CD14-positive monocyte (primary cell): ENCODE results near the gene SUGCT. TPM values are rescaled to one million over a fixed set of nuclear protein-coding genes. Genes with fewer than 3 reads are reported as not detected.

ENCODE experiments used
- DNase-seq, 3 donors: peaks; one replicate each; pipeline ENCODE4 v3.0.0-alpha.2; 2011 to 2022
- H2AFZ ChIP-seq: 2 replicates; pipeline ENCODE4 v1.6.0; 2012; ENCODE audit warnings: mild to moderate bottlenecking, low read depth, low read length, inconsistent platforms; ENCODE audit not compliant: insufficient read depth, poor library complexity, severe bottlenecking
- H3K27ac ChIP-seq, 2 donors: 1 replicate in 1 of 2; 2 replicates in 1 of 2; pipeline ENCODE4 v1.5.1; 2012 to 2013; ENCODE audit warnings: low read length in 2 of 2, control low read depth in 1 of 2, inconsistent platforms in 1 of 2, low read depth in 1 of 2, mild to moderate bottlenecking in 1 of 2
- H3K27me3 ChIP-seq, 2 donors: one replicate each; pipeline versions ENCODE4 v1.6.0 to v1.6.1; 2011 to 2013; ENCODE audit warnings: low read length in 2 of 2; ENCODE audit not compliant: control insufficient read depth in 2 of 2, insufficient read depth in 2 of 2
- H3K36me3 ChIP-seq, 2 donors: replicated peaks in 1 of 2; 1 replicate in 1 of 2; 2 replicates in 1 of 2; pipeline versions ENCODE4 v1.5.1 to v1.6.1; 2012 to 2013; ENCODE audit warnings: low read length in 2 of 2, control low read depth in 1 of 2, inconsistent platforms in 1 of 2, mild to moderate bottlenecking in 1 of 2; ENCODE audit not compliant: insufficient read depth in 2 of 2, control insufficient read depth in 1 of 2
- H3K4me1 ChIP-seq, 2 donors: 1 replicate in 1 of 2; 2 replicates in 1 of 2; pipeline versions ENCODE4 v1.5.1 to v1.6.1; 2012 to 2013; ENCODE audit warnings: low read length in 2 of 2, control low read depth in 1 of 2, inconsistent platforms in 1 of 2, mild to moderate bottlenecking in 1 of 2, moderate library complexity in 1 of 2; ENCODE audit not compliant: insufficient read depth in 2 of 2, control insufficient read depth in 1 of 2
- H3K4me2 ChIP-seq: replicated peaks from 2 replicates; pipeline ENCODE3; 2012; ENCODE audit warnings: low read length, moderate library complexity, mild to moderate bottlenecking; ENCODE audit not compliant: poor library complexity, severe bottlenecking; ENCODE audit errors: extremely low read depth
- H3K4me3 ChIP-seq, 3 experiments: fragments of 200-600 bp in 1 of 3; sonication (generic) in 1 of 3; replicated peaks in 1 of 3; 1 replicate in 2 of 3; 2 replicates in 1 of 3; pipeline ENCODE4 v1.5.1; 2011 to 2013; ENCODE audit warnings: low read length in 3 of 3, mild to moderate bottlenecking in 3 of 3, control low read depth in 2 of 3, low read depth in 2 of 3, inconsistent platforms in 1 of 3, moderate library complexity in 1 of 3
- H3K79me2 ChIP-seq: 2 replicates; pipeline ENCODE4 v1.6.0; 2012; ENCODE audit warnings: mild to moderate bottlenecking, control low read depth, inconsistent platforms, low read length, moderate library complexity; ENCODE audit not compliant: insufficient read depth
- H3K9ac ChIP-seq: 2 replicates; pipeline ENCODE4 v1.6.0; 2017; ENCODE audit warnings: low read length, mild to moderate bottlenecking; ENCODE audit not compliant: insufficient read depth, poor library complexity, severe bottlenecking
- H3K9me3 ChIP-seq, 2 donors: replicated peaks in 1 of 2; 1 replicate in 1 of 2; 2 replicates in 1 of 2; pipeline versions ENCODE4 v1.5.1 to v1.6.1; 2012 to 2013; ENCODE audit warnings: low read length in 2 of 2, control low read depth in 1 of 2; ENCODE audit not compliant: control insufficient read depth in 1 of 2, insufficient read depth in 1 of 2
- H4K20me1 ChIP-seq: 2 replicates; pipeline ENCODE4 v1.6.0; 2012; ENCODE audit warnings: mild to moderate bottlenecking, low read length, control low read depth, moderate library complexity; ENCODE audit not compliant: insufficient read depth
- H3K27ac Mint-ChIP-seq, 7 donors: one replicate each; pipeline ENCODE4 v1.8.0; 2020; ENCODE audit warnings: mild to moderate bottlenecking in 7 of 7, mixed read lengths in 7 of 7, moderate library complexity in 6 of 7, inconsistent platforms in 2 of 7
- H3K27me3 Mint-ChIP-seq, 3 donors: one replicate each; pipeline ENCODE4 v1.8.0; 2021 to 2022; ENCODE audit warnings: low read depth in 3 of 3, mild to moderate bottlenecking in 3 of 3, mixed read lengths in 3 of 3, moderate library complexity in 3 of 3, inconsistent platforms in 1 of 3
- H3K36me3 Mint-ChIP-seq, 2 donors: one replicate each; pipeline ENCODE4 v1.8.0; 2020; ENCODE audit warnings: mixed read lengths in 2 of 2, inconsistent platforms in 1 of 2, mild to moderate bottlenecking in 1 of 2
- H3K4me1 Mint-ChIP-seq: one replicate; pipeline ENCODE4 v1.8.0; 2020; ENCODE audit warnings: mild to moderate bottlenecking, mixed read lengths
- H3K4me3 Mint-ChIP-seq, 2 donors: one replicate each; pipeline ENCODE4 v1.8.0; 2020; ENCODE audit warnings: mild to moderate bottlenecking in 2 of 2, mixed read lengths in 2 of 2, moderate library complexity in 1 of 2
- H3K9me3 Mint-ChIP-seq, 7 donors: one replicate each; pipeline ENCODE4 v1.8.0; 2020 to 2022; ENCODE audit warnings: mixed read lengths in 7 of 7, mild to moderate bottlenecking in 6 of 7, moderate library complexity in 6 of 7, inconsistent platforms in 2 of 7
- CTCF ChIP-seq: fragments of 200-600 bp; IDR thresholded peaks from one replicate; pipeline ENCODE4 v1.8.0; 2022; ENCODE audit warnings: antibody characterized with exemption, mild to moderate bottlenecking
- WGBS: methylation state at CpG from one replicate; pipeline ENCODE4 v1.1.5; 2013; ENCODE audit warnings: missing lambda C conversion rate; ENCODE audit not compliant: insufficient coverage; 5-methylcytosine and 5-hydroxymethylcytosine counted together
- intact Hi-C, 2 donors: fragments of 100-400 bp; cut with micrococcal nuclease; formaldehyde crosslinking; loops; one replicate each; pipeline versions ENCODE4 v1.15.0 to v1.15.1; 2023
- polyA plus RNA-seq, 3 donors: library from polyadenylated mRNA; depleted of rRNA in 1 of 3; unstranded in 2 of 3; stranded (reverse) in 1 of 3; fragments of 300-500 nt in 2 of 3; fragments of >200 nt in 1 of 3; fragmentation: Illumina TruSeq in 2 of 3; gene quantifications; 1 replicate in 2 of 3; 2 replicates in 1 of 3; pipeline ENCODE4 v1.2.3, GENCODE V29; 2012 to 2021

The SUGCT gene
- polyA plus RNA-seq, 3 donors = not detected

- Mint-ChIP-seq H3K27ac (no peak overlapping the region), H3K36me3 (no peaks in the 10 kb centered on the region), H3K27me3 (no peaks in the 10 kb centered on the region), H3K9me3 (peaks cover 0 to 6% (median 4%) of the 10 kb centered on the region in 7 donors), H3K4me1 (no peaks in the 10 kb centered on the region), H3K4me3 (no peak overlapping the region)
- Histone ChIP-seq H3K36me3 (no peaks in the 10 kb centered on the region), H4K20me1 (no peaks in the 10 kb centered on the region), H3K4me3 (no peak overlapping the region), H3K27ac (no peak overlapping the region), H3K9me3 (no peaks in the 10 kb centered on the region), H3K27me3 (no peaks in the 10 kb centered on the region), H3K4me2 (no peak overlapping the region), H3K9ac (no peak overlapping the region), H2AFZ (no peak overlapping the region), H3K79me2 (no peaks in the 10 kb centered on the region), H3K4me1 (no peaks in the 10 kb centered on the region)
- WGBS = 100% methylated on average over 1 of the region's 2 CpGs
- no peak for DNase-seq
- intact Hi-C loops = no loop called here
- TF ChIP-seq CTCF = no peak
Observed at GRCh38 chr7:40656349-40656748, 521.5 kb downstream of the SUGCT start.

DNA sequence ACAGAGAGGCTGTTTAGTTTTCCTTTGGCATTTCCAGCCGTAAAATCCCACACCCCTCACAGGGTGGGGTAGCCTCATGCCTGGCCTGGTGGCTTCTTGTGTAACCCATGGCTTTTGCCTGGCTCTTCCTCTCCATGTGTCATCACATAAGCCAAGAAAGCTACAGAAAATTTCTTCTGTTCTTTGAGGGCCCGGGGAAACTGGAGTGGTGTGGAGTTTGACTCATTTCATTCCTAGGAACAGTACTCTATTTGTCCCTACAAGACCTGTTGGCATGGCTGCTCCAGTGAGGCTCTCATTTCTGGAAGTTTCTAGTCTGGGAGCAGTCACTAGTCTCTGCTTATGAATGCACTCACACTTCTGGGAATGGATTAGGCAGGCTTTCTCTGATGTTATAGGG lies 523.9 kb downstream of the SUGCT start:
- no peak for DNase-seq
- H3K27me3 Mint-ChIP-seq = no peaks in the 10 kb centered on the region
- no peak overlapping the region for H2AFZ ChIP-seq
- no peak overlapping the region for H3K27ac ChIP-seq
- no peak for TF ChIP-seq CTCF
- no peaks in the 10 kb centered on the region for H3K4me1 Mint-ChIP-seq
- no peaks in the 10 kb centered on the region for H3K27me3 ChIP-seq
- intact Hi-C loops = no loop called here
- H3K4me3 Mint-ChIP-seq = no peak overlapping the region
- H3K9me3 ChIP-seq = no peaks in the 10 kb centered on the region
- peaks cover 0 to 6% (median 3%) of the 10 kb centered on the region in 7 donors for H3K9me3 Mint-ChIP-seq
- no peaks in the 10 kb centered on the region for H4K20me1 ChIP-seq
- no peaks in the 10 kb centered on the region for H3K4me1 ChIP-seq
- no peak overlapping the region for H3K27ac Mint-ChIP-seq
- no peaks in the 10 kb centered on the region for H3K36me3 ChIP-seq
- no peaks in the 10 kb centered on the region for H3K79me2 ChIP-seq
- no peaks in the 10 kb centered on the region for H3K36me3 Mint-ChIP-seq
- no peak overlapping the region for H3K4me3 ChIP-seq
- no peak overlapping the region for H3K9ac ChIP-seq
- no peak overlapping the region for H3K4me2 ChIP-seq
- WGBS = no CpG with 5 or more reads among the region's 2 CpGs
